Measurements from ENCODE around the gene POFUT1. TPM values are rescaled to one million over a fixed set of nuclear protein-coding genes. Genes with fewer than 3 reads are reported as not detected.
A peak's percentile ranks its signal among the peaks of the same experiment; 100 is the strongest.

Gene POFUT1
- total and polyA plus RNA-seq, 9 of the 15 experiments (the other 6 are each of a cell fraction or from before 2014, with no cell fraction given): 3.5 to 44.7 (median 23.5) TPM

DNA sequence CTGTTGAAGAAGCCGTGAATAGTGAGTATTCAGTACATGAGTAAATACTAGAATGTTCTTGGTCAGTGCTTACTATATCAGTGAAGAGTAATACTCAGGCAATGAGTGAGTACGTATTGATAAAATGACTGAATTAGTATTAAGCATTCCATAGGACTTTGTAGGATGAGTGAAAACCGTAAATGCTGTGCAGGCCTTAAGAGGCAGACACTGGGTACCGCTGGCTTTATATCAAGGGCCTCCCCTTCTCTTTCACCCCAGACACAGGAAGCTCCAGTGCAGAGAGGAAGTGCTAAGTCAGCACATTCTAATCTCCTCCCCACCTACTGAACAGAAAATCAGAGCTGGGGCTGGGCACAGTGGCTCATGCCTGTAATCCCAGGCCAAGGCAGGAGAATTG, 24.2 kb downstream of the POFUT1 start (continued):
- no peak for TF ChIP-seq ADNP (tag; IDR thresholded peaks at IDR 0.05)

DNA sequence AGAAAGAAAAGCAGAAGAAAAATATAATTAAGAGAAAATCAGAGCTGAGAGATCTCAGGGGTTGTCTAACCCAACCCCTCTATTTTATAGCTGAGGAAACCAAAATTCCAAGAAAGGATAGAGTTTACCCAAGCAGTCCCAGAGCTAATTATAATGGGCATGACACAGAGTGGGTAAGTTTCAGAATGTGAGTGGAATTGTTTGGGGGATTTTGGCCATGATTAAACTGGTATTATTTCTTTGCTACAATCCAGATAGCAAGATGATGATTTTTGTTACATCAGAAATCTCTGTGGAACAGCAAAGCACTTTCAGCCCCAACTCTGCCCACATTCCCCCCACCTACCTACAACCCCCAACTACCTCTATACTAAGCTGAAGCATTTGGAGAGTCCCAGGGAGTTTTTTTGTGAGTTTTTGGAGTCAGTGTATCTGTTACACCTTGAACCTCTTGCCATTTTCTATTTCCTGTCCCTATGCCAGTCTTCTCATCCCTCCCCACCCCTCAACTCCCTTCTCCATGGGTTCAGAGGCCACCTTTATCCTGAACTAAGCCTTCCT, 24.7 kb downstream of the POFUT1 start:
- Histone ChIP-seq H3K79me2 (ENCODE audit: control insufficient read depth, insufficient read depth, low read length) (no peaks in the 10 kb centered on the region), H3K27ac (ENCODE audit: extremely low read depth, low read depth, low read length) (no peak overlapping the region), H3K4me1 (replicated peaks in 1 of 2; ENCODE audit: control insufficient read depth in 2 of 2, insufficient read depth in 2 of 2, low read length in 2 of 2) (no peaks in the 10 kb centered on the region), H3K4me2 (ENCODE audit: insufficient read depth, low read length) (no peak overlapping the region), H3K9ac (ENCODE audit: insufficient read depth in 1 of 2, low read depth in 2 of 2, low read length in 2 of 2) (no peak overlapping the region), H3K9me1 (ENCODE audit: control insufficient read depth, insufficient read depth, low read length) (peaks cover 3% of the 10 kb centered on the region), H3K36me3 (ENCODE audit: control insufficient read depth, insufficient read depth, low read length) (peaks cover 86% of the 10 kb centered on the region), H3K27me3 (ENCODE audit: control insufficient read depth in 2 of 2, insufficient read depth in 2 of 2, low read length in 2 of 2) (no peaks in the 10 kb centered on the region), H3K9me3 (replicated peaks; ENCODE audit: control insufficient read depth, insufficient read depth, low read depth, low read length) (no peaks in the 10 kb centered on the region), H2AFZ (ENCODE audit: low read depth, low read length) (no peak overlapping the region), H3K4me3 (no peak overlapping the region), H4K20me1 (replicated peaks; ENCODE audit: control insufficient read depth, insufficient read depth, low read length) (peaks cover 4% of the 10 kb centered on the region; the same call in 1 of the 2 replicates)
- ChIA-PET CTCF (ENCODE audit: low intra/inter-chr PET ratio) (no interaction called here), POLR2A (interaction anchor here (0.6 to 1.6 kb wide), 3 partner anchors 10 to 311 kb away, joined by 4 to 5 read pairs (median 4); partner anchors contain the start of gene ASXL1)
- ATAC-seq (no peak), FAIRE-seq (no peak), DNase-seq (ENCODE audit: extremely low read depth in 1 of 4, low spot score in 3 of 4) (no peak)
- BruUV-seq (replicated peaks): no TSS peak
- in situ Hi-C loops (cut with MboI) (no loop called here), intact Hi-C loops (cut with micrococcal nuclease) (no loop called here)
- TF ChIP-seq SMARCA4 (IDR thresholded peaks at IDR 0.05) (no peak), HMG20B (CRISPR knock-in tag; IDR thresholded peaks at IDR 0.05) (no peak), MAFG (tag; conservative IDR thresholded peaks at IDR 0.05) (0 out of 2 replicates have a peak, but pooled peaks have one; percentile 1), NCOR1 (IDR thresholded peaks at IDR 0.05) (no peak)

DNA sequence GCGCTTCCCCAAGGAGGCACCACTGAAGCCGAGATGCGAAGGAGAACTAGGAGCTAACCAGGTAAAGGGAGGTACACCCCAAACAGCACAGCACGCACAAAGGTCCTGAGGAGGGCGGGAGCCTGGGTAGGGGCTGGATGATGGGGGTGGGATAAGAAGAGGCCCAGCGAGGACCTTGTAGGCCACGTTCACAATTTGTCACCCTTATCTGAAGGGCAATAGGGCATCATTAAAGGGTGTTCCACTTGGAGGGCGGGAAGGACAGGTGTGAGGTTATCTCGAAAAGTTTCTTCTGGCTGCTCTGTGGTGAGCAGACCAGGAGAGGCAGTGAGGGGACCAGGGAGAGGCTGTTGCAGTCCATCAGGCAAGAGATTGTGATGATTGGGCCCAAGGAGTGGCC, 25.6 kb downstream of the POFUT1 start:
- Histone ChIP-seq H3K4me1 (replicated peaks in 1 of 2; ENCODE audit: control insufficient read depth in 2 of 2, insufficient read depth in 2 of 2, low read length in 2 of 2) (no peaks in the 10 kb centered on the region), H3K9ac (ENCODE audit: insufficient read depth in 1 of 2, low read depth in 2 of 2, low read length in 2 of 2) (no peak overlapping the region), H4K20me1 (replicated peaks; ENCODE audit: control insufficient read depth, insufficient read depth, low read length) (peaks cover 4% of the 10 kb centered on the region; the same call in 1 of the 2 replicates), H3K27me3 (ENCODE audit: control insufficient read depth in 2 of 2, insufficient read depth in 2 of 2, low read length in 2 of 2) (no peaks in the 10 kb centered on the region), H3K36me3 (ENCODE audit: control insufficient read depth, insufficient read depth, low read length) (peaks cover 77% of the 10 kb centered on the region), H3K4me3 (no peak overlapping the region), H3K9me3 (replicated peaks; ENCODE audit: control insufficient read depth, insufficient read depth, low read depth, low read length) (no peaks in the 10 kb centered on the region), H3K27ac (ENCODE audit: extremely low read depth, low read depth, low read length) (no peak overlapping the region), H3K79me2 (ENCODE audit: control insufficient read depth, insufficient read depth, low read length) (no peaks in the 10 kb centered on the region), H2AFZ (ENCODE audit: low read depth, low read length) (no peak overlapping the region), H3K4me2 (ENCODE audit: insufficient read depth, low read length) (no peak overlapping the region), H3K9me1 (ENCODE audit: control insufficient read depth, insufficient read depth, low read length) (peaks cover 3% of the 10 kb centered on the region)
- in situ Hi-C loops (cut with MboI): no loop called here
- intact Hi-C loops (cut with micrococcal nuclease): no loop called here
- CTCF ChIA-PET (ENCODE audit: low intra/inter-chr PET ratio): no interaction called here
- POLR2A ChIA-PET: interaction anchor here (0.5 to 0.9 kb wide), 4 partner anchors 8 to 243 kb away, joined by 3 to 4 read pairs (median 4); no protein-coding TSS in a partner anchor
- ATAC-seq: no peak
- BruUV-seq (replicated peaks): no TSS peak
- 85% methylated on average over 9 of the region's 9 CpGs for WGBS (ENCODE audit: insufficient coverage, low coverage, missing lambda C conversion rate)
- DNase-seq (ENCODE audit: extremely low read depth in 1 of 4, low spot score in 3 of 4): no peak
- FAIRE-seq: no peak
- TF ChIP-seq NELFE (IDR thresholded peaks at IDR 0.05; ENCODE audit: insufficient read depth, insufficient read length): no peak
- TF ChIP-seq KLF16 (IDR thresholded peaks at IDR 0.05): no peak
- TF ChIP-seq, protein P1, sequence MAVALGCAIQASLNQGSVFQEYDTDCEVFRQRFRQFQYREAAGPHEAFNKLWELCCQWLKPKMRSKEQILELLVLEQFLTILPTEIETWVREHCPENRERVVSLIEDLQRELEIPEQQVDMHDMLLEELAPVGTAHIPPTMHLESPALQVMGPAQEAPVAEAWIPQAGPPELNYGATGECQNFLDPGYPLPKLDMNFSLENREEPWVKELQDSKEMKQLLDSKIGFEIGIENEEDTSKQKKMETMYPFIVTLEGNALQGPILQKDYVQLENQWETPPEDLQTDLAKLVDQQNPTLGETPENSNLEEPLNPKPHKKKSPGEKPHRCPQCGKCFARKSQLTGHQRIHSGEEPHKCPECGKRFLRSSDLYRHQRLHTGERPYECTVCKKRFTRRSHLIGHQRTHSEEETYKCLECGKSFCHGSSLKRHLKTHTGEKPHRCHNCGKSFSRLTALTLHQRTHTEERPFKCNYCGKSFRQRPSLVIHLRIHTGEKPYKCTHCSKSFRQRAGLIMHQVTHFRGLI (CRISPR knock-in tag; IDR thresholded peaks at IDR 0.05): no peak
- TF ChIP-seq, protein P2, sequence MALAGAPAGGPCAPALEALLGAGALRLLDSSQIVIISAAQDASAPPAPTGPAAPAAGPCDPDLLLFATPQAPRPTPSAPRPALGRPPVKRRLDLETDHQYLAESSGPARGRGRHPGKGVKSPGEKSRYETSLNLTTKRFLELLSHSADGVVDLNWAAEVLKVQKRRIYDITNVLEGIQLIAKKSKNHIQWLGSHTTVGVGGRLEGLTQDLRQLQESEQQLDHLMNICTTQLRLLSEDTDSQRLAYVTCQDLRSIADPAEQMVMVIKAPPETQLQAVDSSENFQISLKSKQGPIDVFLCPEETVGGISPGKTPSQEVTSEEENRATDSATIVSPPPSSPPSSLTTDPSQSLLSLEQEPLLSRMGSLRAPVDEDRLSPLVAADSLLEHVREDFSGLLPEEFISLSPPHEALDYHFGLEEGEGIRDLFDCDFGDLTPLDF (CRISPR knock-in tag; IDR thresholded peaks at IDR 0.05): no peak
- TF ChIP-seq GTF2F1 (IDR thresholded peaks at IDR 0.05; ENCODE audit: low read depth, low read length): no peak
- TF ChIP-seq CEBPB (tag; IDR thresholded peaks at IDR 0.05): no peak

Data from K562 (cell line).